ENCODE results near the gene PSORS1C2.

DNA sequence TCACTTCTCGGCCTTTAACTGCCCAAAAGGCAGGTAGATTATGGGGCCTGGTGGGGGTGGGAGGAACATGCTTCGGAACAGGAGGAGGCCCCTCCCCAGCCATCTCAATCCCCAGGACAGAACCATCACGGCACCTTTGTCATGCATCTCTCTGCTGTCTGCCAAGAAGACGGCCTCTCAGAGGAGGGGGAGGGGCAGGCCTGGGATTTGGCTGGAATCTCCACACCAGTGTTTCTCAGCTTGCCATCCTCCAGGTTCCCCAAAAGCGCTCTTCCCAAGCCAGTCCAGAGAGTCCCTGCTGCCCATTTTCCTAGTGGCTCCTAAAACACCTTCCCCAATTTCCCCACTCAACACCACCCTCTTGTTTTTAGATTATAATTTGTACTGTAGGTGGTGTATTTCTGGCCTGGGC is 34.1 kb upstream of the PSORS1C2 start:
- TF ChIP-seq FOXM1 (IDR thresholded peaks at IDR 0.05; ENCODE audit: borderline replicate concordance) (no peak), SP1 (IDR thresholded peaks at IDR 0.05) (no peak), FOXK2 (IDR thresholded peaks at IDR 0.05) (no peak), ARNT (IDR thresholded peaks at IDR 0.05) (no peak), FOXA1 (IDR thresholded peaks at IDR 0.05) (no peak), ZNF384 (IDR thresholded peaks at IDR 0.05) (no peak), BHLHE40 (IDR thresholded peaks at IDR 0.05; ENCODE audit: borderline replicate concordance) (no peak), ELF4 (IDR thresholded peaks at IDR 0.05) (no peak), PKNOX1 (IDR thresholded peaks at IDR 0.05) (no peak)
